CD4-positive, alpha-beta T cell treated with Interleukin-6 at 100 ng/mL for 8 hours (primary cell): ENCODE data around the gene ZNF346.
"Not testable (repeated sequence)": the region's sequence is repeated elsewhere in the genome, so short reads cannot be mapped to it uniquely, and the experiment has no call there.

Experiments
- DNase-seq: peaks from one replicate; pipeline ENCODE4 v3.0.0-alpha.2; 2020; ENCODE audit warnings: mixed read lengths, low spot score

ZNF346 gene

DNA sequence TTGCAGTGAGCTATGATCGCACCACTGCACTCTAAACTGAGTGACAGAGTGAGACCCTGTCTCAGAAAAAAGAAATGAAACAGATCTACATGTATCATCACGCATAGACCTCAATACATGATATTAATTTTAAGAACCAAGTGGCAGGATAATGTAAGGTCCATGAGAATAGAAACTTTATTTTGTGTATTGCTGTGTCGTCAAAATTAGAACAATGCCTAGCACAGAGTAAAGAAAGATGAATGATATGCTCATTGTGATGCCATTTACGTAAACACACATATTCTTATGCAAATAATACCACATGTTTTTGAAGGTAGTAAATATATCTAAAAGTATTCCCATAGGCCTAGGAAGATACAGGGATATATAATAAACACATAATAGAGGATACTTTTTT lies 12.3 kb upstream of the ZNF346 start:
- DNase-seq = no peak

DNA sequence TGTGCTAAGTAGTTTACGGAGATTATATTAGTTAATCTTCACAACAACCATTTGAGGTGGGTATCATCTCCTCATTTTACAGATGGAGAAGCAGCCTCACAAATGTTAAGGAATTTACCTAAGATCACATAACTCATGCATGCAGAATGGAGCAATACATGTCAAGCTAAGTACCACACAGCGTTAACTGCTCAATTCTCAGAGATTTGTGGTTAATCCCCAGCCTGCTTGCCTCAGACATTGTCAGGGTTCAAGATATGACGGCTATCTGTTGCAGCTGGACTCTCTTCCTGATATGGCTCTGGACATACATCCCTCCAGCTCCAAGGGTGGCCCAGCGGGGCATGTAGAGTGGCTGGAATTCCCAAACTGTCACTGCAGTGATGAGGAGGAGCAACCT lies 7.3 kb upstream of the ZNF346 start:
- no peak for DNase-seq

DNA sequence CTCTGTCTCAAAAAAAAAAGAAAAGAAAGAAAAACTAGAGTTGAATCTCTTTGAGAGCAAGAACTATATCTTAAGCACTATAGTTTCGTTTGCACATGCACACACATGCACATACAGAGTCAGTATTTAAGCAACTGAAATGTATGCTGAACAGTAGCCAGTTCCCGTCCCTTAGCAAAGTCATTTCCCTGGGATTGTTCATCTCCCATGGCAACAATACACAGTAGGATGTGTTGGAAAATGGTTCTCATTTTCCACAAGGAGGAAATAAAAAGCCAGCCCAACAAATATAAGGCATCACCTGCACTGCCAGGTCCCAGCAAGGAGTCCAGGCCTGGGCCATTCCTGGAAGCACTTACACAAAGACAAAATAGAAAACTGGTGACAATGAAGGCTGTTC lies 4.2 kb upstream of the ZNF346 start:
- DNase-seq = no peak

DNA sequence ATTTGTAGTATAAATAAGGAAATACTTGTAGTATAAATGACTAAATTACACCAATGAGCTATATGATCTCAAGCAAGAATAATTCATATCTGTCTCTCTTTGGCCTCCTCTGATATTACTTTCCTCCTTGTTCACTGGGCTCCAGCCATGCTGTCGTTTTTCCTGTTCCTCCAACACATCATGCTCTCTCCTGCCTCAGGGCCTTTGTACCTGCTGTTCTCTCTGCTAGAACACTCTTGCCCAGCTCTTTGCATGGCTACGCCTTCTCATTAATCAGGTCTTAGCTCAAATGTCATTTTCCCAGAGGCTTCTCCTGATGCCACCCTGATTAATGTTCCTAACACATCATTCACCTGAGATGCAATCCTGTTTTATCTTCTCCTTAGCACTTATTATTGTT lies 2.5 kb upstream of the ZNF346 start:
- no peak for DNase-seq

DNA sequence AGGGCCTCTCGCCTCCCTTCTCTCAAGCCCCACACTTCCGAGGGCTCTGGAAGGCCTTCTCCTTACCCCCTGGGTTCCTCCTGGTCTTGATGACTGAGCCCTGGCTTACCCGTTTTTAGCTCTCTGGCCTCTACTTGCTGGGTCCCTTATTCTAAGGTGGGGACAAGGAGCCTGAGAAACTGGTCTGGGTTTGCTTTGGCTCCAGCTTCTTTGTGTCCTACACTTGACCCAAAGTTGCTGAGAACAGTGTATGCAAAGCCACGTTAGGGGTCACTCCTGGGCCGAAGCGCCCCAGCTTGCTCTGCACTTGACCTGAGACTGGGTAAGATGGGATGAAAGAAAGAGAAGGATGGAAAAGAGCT lies 788 bp downstream of the ZNF346 start:
- no peak for DNase-seq

DNA sequence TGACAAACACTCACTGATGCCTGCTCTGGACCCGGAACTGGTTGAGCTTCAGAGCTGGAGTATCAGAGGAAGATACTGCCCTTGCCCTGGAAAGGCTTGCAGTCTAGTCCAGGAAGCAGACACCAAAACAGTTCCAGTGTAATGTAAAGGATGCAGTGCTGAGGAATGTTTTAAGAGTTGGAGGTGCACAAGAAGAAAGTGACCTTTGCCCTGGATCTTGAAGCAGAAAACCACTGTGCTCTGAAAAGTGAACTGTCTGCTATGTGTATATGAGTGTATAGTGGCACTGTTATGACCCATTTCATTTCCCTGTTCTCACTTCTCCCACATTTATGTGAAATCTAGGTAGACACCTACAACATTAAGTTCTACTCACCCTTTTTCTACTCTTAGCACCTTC lies 2.1 kb downstream of the ZNF346 start:
- DNase-seq = no peak

DNA sequence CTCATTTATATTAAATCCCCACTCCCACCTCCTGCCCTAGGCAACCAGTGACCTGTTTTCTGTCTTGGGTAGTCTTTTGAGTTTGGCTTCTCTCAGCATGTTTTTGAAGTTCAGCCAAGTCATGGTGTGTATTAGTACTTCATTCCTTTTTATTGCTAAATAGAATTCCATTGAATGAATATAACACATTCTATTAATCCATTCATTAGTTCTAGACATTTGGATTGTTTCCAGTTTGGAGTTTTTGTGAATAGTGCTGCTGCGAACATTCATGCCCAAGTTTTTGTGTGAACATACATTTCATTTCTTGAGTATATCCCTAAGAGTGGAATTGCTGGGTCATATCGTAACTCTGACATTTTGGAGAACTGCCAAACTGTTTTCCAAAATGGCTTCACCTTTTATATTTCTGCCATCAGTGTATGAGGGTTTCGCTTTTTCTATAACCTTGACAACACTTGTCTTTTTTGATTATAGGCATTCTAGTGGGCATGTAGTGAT lies 2.7 kb downstream of the ZNF346 start:
- DNase-seq = no peak

DNA sequence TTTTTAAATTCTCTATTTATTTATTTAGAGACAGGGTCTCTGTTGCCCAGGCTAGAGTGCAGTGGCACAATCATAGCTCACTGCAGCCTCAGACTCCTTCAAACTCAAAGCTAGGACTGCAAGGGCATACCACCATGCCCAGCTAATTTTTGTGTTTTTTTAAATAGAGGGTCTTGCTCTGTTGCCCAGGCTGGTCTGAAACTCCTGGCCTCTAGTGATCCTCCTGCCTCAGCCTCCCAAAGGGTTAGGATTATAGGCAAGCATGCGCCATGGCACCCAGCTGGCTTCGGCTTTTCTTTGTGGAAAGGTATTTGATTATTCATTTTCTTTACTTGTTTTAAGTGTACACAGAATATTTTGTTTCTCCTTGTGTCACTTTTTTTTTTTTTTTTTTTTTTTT lies 5.2 kb downstream of the ZNF346 start:
- no peak for DNase-seq

DNA sequence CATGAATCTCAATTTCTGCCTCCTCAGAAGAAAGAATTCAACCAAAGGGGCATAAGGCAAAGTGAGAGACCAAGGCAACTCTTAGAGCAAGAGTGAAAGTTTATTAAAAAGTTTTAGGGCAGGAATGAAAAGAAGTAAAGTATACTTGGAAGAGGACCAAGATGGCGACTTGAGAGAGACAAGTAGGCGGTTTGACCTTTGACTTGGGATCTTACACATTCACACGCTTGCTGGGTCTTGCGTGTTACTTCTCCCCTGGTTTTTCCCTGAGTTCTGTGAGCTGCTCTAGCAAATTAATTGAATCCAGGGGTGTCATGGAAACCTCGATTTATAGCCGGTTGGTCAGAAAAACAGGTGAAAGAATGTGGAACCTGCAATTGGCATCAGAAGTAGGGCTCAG lies 7.0 kb downstream of the ZNF346 start:
- no peak for DNase-seq

DNA sequence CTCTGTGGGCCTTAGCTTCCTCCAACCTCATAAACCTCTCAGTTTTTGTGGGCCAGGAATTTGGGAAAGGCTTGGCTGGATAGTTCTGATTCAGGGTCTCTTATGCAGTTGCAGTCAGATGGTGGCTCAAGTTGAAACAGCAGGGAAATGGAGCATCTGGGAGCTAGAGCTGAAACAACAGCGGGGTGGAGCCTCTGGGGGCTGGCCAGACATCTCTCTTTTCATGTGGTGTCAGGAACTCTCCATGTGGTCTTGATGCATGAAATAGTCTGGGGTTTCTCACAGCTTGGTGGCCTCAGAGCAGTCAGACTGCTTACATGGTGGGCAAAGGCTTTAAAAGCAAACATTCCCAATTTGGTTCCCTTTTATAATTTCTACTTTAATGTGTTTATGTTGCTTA lies 13.5 kb downstream of the ZNF346 start:
- no peak for DNase-seq

DNA sequence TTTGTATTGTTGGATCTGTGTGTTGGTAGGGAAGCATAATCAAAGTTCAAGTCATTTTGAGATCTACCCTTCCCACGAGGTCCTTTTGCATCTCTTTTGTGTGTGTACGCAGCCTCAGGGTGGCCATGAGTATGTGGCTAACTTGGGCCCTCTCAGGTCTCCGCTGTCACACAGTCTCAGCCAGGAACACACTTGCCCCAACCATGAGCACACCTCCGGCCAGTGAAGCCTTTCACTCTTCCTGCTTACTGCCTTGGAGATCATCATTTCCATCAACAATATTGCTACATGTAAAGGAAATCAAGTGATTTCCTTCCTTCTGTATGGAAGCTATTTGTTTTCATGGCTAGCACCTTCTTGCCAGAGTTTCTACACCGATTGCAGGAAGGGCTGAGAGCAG lies 13.9 kb downstream of the ZNF346 start:
- no peak for DNase-seq

DNA sequence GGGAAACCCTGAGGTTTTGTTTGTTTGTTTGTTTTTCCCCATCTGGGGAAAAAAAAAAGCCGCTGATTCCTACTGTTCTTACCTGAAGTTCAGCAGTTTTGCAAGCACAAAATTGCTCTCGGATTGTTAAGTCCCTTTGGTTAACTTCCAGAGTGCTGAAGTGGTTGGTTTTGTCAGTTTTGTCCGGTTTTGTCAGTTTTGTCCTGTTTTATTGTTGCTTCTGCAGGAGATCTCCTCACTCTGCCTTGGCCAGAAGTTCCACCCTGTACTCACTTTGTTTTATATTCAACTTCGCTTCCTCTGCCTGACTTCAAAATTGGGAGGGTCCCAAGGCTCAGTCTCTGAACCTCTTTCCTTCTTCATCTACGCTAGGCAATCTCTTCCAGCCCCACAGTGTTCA lies 14.4 kb downstream of the ZNF346 start:
- DNase-seq = no peak

DNA sequence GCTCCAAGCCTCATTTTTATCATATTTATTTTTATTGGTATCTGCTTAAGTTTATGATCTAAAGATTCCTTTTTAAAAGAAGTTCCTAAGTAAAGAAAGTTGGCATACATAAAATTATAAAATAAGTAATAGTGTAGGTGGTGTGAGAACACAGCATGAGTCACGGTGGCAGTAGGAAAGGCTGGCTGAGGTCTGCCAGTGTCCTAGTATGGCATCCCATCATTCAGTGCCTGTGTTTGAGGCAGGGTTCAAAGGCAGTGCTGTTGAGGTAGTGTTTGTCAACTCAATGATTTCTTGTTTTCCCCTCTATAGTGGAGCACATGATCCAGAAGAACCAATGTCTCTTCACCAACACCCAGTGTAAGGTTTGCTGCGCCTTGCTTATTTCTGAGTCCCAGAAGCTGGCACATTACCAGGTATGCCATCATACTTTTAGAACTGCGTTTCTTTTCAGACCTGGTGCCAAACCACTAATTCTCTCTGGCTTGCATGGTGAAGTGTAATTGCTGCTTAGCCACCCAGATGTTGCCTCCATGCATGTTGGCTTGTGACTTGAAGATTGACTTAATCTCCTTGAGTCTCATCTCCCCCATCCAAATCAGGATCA lies 18.4 kb downstream of the ZNF346 start:
- DNase-seq = no peak

DNA sequence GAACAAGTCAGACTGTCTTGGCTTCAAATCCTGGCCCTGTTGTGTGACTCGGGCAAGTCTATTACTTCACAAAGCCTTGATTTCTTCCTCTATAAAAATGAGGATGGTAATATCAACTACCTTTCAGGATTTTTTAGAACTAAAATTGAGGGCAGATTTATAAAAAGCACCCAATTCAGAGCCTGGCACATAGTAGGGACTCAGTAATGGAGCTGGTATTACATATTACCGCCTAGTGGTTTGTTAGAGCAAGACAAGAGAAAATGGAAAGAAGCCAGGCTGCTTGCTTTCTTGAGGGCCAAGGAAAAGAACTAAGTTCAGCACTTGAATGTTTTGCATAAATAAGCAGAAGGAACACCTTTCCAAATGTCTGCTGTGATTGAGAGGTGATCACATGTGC lies 19.4 kb downstream of the ZNF346 start:
- DNase-seq = no peak

DNA sequence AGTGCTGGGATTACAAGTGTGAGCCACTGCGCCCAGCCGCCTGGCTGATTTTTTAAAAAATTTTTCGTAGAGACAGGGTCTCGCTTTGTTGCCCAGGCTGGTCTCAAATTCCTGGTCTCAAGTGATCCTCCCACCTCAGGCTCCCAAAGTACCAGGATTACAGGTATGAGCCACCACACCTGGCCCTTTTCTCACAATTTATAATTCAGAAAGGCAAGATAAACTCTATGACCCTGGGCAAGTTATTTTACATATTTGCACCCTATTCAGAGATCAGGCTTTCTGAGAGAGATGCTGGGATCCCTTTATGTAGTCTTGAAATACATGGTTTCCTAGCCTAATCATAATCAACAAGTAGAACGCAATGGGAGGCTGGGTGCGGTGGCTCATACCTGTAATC lies 20.6 kb downstream of the ZNF346 start:
- DNase-seq = no peak

DNA sequence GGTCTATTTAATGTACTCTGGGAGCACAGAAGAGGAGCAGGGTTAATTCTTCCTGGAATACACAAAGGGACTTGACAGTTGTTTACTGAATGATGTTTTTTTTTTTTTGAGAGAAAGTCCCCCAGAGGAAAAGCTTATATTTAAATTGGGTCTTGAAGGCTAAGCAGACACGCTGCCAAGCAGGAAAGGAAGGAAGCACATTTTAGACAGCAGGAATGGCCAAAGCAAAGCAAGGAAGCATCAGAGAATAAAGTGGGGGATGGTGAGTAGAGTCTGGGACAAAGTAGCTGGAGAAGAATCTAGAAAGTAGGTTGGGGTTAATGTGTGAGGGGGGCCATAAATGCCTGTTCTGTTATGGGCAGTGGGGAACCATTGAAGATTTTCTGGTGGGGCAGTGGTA lies 21.5 kb downstream of the ZNF346 start:
- DNase-seq = no peak

DNA sequence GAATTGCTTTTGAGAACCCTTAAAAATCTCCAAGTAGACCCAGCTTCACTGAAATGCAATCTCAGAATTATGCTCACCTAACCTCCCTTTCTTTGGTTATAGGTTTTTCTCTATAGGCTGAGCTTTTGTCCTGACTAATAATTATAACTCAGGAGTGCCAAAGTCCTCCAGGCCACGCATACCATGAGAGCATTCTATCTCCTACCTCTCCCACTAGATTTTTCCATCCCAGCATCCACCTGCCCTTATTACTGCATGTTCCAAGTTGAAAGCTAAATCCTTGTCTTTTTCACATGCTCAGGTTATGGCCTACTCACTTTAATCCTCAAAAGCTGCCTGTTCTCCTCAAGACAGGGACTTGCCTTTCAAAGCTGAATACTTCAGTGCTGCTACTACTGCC lies 22.1 kb downstream of the ZNF346 start:
- DNase-seq = no peak

DNA sequence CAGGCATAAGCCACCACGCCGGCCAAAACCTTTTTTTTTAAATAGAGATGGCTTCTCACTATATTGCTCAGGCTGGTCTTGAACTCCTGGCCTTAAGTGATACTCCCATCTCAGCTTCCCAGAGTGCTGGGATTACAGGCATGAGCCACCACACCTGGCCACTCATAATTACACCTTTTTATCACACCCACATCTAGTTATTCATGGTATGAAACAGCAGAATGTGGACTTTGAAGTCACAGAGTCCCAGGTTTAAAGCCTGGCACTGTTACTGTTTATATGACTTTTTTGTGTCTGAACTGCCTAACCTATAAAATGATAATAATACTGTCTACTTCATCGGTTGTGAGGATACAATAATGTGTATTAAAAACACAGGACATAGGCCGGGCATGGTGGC lies 23.1 kb downstream of the ZNF346 start:
- no peak for DNase-seq

DNA sequence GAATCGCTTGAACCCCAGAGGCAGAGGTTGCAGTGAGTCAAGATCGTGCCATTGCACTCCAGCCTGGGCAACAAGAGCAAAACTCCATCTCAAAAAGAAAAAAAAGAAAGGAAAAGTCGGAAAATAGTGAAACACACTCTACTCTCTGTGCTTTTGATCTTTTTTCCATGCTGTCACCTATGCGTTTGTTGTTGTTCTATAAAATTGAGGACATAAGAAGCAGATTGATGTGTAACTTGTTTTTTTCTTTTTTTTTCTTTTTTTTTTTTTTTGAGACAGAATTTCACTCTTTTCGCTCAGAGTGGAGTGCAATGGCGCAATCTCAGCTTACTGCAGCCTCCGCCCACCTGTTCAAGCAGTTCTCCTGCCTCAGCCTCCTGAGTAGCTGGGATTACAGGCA lies 26.0 kb downstream of the ZNF346 start:
- DNase-seq = not testable (repeated sequence)

DNA sequence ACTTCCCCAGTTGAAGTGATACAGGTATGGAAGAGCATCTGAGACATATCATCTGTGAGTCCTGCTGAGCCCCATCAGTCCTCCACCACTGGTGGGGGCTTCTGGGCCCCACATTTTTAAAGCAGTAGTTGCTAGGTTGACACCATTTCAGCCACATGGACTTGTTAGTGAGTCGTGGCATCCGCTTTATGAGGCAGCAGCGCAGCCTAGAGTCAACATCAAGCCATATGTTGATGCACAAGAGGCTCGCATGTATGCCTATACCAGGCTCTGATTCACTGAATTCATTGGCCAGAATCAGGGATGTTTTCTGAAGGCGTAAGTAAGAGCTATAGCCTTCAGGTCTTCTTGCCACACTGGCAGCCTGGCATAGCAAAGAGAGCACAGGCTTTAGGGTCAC lies 26.8 kb downstream of the ZNF346 start:
- DNase-seq = no peak

DNA sequence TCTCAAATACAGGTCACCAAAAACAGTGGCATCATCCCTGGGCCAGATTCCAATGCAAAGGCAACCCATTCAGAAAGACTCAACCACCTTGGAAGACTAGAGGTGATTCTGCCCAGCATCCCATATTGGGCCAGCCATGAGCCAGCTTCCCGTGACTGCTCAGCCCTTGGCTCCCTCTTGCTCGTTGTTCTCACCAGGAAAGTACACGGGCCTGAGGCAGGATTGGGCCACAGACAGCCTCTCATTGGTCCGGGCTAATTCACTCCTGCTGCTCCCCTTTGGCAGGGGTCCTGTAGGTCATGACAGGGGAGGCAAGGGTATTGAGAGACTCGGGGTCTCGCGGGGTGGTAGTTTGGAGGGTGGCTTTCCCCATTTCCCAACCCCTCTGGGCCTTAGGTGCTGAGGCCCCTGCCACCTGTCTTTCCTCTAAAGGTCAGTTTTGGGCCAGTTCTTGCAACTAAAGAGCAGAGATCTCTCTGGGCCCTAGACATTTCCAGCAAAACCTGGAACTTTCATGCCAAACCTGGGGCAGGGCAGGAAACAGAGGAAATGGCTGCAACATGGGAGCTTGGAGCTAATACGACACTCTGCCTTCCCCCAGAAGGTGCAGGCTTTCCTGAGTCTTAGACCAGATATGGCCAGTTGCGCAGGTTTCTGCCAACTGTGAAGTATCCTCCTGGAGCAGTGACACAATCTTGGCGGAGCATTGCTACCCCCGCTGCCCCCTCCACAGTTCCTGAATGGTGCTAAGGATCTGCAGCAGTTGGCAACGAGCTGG lies 42.2 kb downstream of the ZNF346 start:
- no peak for DNase-seq

DNA sequence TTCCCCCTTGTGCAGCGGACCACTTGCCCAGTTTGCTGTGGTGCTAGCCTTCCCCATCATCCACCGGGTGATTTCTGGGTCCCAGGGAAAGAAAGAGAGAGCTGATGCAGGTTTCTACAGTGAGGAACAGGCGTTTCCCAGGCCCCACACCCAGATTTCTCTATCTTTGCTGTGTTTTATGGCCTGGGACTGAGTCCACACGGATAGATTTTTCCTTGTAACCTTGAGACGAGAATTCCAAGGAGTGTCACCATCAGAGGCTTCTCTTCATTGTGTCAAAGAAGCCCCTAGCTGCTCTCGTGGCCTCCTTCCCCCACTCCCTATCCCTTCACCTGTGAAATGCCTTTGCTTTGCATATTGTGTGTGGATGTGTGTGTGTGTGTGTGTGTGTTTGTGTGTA lies 43.0 kb downstream of the ZNF346 start:
- no peak for DNase-seq

DNA sequence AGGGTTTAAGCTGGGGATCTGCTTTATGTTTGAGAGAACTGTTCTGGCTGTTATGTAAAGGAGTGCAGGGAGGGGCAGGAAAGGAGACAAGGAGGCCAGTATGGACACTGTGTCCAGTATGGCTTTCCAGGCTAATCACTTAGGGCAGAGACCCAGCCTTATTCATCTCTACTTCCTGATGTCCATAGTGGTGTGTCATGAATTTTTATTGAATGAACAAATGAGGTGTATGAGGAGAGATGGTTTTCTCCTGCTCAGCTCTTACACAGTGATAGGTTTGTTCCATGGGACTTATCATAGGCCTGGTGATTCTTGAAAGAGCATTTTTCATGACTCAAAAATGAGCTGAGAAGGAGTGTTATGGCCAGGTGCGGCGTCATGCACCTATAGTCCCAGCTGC lies 43.7 kb downstream of the ZNF346 start:
- DNase-seq = no peak

DNA sequence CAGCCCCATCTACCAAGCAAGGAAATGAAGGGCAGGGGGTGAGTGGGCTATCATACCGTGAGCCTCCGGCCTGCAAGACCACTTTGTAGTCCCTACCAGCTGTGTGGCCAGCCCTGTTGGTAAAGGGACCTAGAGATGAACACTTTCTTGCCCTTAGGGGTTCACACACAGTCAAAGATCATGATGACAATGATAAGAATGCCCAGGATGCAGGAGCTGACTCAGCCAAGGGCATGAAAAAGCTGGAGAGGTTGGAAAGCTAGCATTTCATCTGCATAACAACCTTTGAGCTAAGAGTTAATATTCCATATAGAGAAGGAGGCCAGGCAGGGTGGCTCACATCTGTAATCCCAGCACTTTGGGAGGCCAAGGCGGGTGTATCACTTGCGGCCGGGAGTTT lies 45.0 kb downstream of the ZNF346 start:
- DNase-seq = no peak
